Thoracic aorta endothelial cell (primary cell): ENCODE data around the gene NUBPL. TPM values are rescaled to one million over a fixed set of nuclear protein-coding genes. Genes with fewer than 3 reads are reported as not detected.

Experiments used
- small RNA-seq: library from RNA; depleted of rRNA; stranded (forward); fragments of <200 nt; gene quantifications from one replicate; pipeline ENCODE3, GENCODE V24; 2012
- total RNA-seq: library from RNA; depleted of rRNA; stranded (reverse); fragments of >200 nt; gene quantifications from 2 replicates; pipeline ENCODE4 v1.2.3, GENCODE V29; 2012

Gene NUBPL
- total RNA-seq = 11.3 and 13.1 TPM in 2 replicates

DNA sequence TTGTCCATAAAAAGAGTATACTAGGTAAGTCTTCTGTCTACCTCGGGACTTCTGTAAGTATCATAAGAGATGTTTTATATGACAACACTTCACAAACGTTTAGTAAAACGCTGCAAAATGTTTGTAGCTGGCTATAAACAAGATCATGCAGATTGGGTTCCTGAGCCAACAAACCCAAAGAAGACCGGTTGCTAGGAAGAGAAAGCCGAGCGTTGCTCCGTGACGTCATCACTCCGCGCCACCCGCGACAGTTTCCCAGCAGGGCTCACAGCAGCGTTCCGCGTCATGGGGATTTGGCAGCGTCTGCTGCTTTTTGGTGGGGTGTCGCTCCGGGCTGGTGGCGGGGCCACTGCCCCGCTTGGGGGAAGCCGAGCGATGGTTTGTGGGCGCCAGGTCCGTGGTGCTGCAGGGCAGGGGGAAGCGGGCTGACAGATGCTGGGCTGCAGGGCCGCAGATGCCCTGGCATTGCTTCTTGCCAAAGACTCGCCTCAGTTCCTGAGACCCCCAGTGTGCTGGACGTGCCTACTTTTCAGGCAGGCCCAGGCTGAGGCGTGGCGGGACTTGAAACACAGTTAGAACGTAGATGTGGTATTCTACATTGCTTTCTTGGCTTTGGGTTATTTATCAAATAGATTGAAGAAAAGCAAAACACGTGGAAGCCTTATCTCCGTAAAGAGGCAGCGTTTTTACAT, at the start of gene NUBPL:
NUBPL (plus strand) TSS at position 250 of the 692 bp plus-strand sequence; CDS start at position 286, 36 bp downstream.

Small RNA genes lying within 50 kb of the gene (small RNA-seq; reads per million reads assigned to genes)
- gene RNU6-455P = not detected
- gene RNU6-602P = not detected

Other genes starting within 250 kb of the NUBPL start
- gene HEATR5A, start 140.9 kb upstream of the NUBPL start, total RNA-seq = 45.2 and 47.2 TPM in 2 replicates
- gene DTD2, start 103.9 kb upstream of the NUBPL start, total RNA-seq = 32.0 and 42.9 TPM in 2 replicates
- gene GPR33, start 73.4 kb upstream of the NUBPL start, total RNA-seq = not detected in 2 replicates